Occipital lobe (tissue), 2 donors: ENCODE measurements around the gene SIDT2. TPM values are rescaled to one million over a fixed set of nuclear protein-coding genes. Genes with fewer than 3 reads are reported as not detected.

Experiments
- DNase-seq: peaks from one replicate; lab custom pipeline; 2025; lab: John Stamatoyannopoulos, UW
- total RNA-seq: library from RNA; depleted of rRNA; stranded (reverse); fragments of >200 nt; gene quantifications from one replicate; pipeline ENCODE4 v1.2.3, GENCODE V29; 2014

Gene SIDT2
- total RNA-seq, 1 donor from 2014 or later, result 8.1 TPM

GRCh38 chr11:117189191-117189940 is 10.8 kb downstream of the SIDT2 start:
- DNase-seq, result no peak

- DNase-seq, result no peak
Observed at GRCh38 chr11:117189941-117190544, 11.5 kb downstream of the SIDT2 start.

GRCh38 chr11:117191680-117192400 is 13.3 kb downstream of the SIDT2 start:
- DNase-seq, result no peak

GRCh38 chr11:117192401-117192875 is 13.9 kb downstream of the SIDT2 start:
- no peak for DNase-seq

GRCh38 chr11:117193130-117194020 is 14.8 kb downstream of the SIDT2 start:
- no peak for DNase-seq

- DNase-seq, result no peak
Observed at GRCh38 chr11:117194267-117194666, 15.7 kb downstream of the SIDT2 start.

GRCh38 chr11:117195258-117195657 is 16.7 kb downstream of the SIDT2 start:
- DNase-seq, result no peak

- no peak for DNase-seq
Observed at GRCh38 chr11:117195761-117196160, 17.2 kb downstream of the SIDT2 start.

GRCh38 chr11:117197006-117197405 is 18.5 kb downstream of the SIDT2 start:
- DNase-seq, result no peak

GRCh38 chr11:117197516-117198456 is 19.2 kb downstream of the SIDT2 start:
- DNase-seq, result no peak

- no peak for DNase-seq
Observed at GRCh38 chr11:117198613-117199012, 20.1 kb downstream of the SIDT2 start.

GRCh38 chr11:117199053-117199915 is 20.7 kb downstream of the SIDT2 start, which contains the start of gene TAGLN:
TAGLN (plus strand) TSS chr11:117199370; CDS start chr11:117203014, 3,644 bp downstream.
- no peak for DNase-seq

GRCh38 chr11:117199916-117200812 is 21.6 kb downstream of the SIDT2 start:
- no peak for DNase-seq

GRCh38 chr11:117200813-117201657 is 22.5 kb downstream of the SIDT2 start:
- no peak for DNase-seq

GRCh38 chr11:117201658-117202305 is 23.2 kb downstream of the SIDT2 start:
- DNase-seq, result no peak

- DNase-seq, result no peak
Observed at GRCh38 chr11:117202386-117203068, 24.0 kb downstream of the SIDT2 start.
